ENCODE measurements around the gene SND1.
"Not testable (repeated sequence)": the region's sequence is repeated elsewhere in the genome, so short reads cannot be mapped to it uniquely, and the experiment has no call there.

SND1 gene

GRCh38 chr7:127831318-127832219 lies 179.6 kb downstream of the SND1 start:
- DNase-seq (ENCODE audit: low spot score): no peak

DNA sequence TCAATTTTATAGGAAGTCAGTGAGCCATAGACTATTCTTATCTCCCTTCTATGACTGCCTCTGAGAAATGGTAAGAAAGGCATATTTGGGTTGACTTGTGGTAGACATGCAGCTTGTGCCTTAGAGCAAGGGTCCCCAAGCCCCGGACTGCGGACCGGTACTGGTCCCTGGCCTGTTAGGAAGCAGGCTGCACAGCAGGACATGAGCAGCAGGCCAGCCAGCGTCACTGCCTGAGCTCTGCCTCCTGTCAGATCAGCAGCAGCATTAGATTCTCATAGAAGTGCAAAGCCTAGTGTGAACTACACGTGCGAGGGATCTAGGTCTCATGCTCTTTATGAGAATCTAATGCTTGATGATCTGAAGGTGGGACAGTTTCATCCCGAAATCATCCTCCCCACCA lies 180.6 kb downstream of the SND1 start:
- DNase-seq (ENCODE audit: low spot score): no peak

GRCh38 chr7:127833641-127834040 lies 181.6 kb downstream of the SND1 start:
- no peak for DNase-seq (ENCODE audit: low spot score)

DNA sequence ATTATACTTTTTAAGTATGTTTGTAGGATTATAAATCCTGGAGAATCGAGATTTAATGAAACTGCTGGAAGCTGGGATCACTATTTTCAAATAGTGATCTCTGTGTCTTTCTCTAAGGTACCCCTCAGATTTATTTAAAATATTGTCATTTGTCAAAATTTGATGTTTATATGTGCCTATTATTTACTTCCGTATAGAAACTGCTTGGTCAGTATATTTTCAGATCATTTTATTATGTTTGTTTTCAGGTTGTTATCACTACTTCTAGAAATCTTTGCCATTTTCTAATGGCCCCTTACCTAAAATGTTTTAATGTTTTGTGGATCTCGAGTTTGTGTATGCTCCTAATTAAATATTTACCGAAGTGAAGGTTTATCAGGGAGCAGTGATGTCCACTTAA lies 183.7 kb downstream of the SND1 start:
- DNase-seq (ENCODE audit: low spot score): no peak

DNA sequence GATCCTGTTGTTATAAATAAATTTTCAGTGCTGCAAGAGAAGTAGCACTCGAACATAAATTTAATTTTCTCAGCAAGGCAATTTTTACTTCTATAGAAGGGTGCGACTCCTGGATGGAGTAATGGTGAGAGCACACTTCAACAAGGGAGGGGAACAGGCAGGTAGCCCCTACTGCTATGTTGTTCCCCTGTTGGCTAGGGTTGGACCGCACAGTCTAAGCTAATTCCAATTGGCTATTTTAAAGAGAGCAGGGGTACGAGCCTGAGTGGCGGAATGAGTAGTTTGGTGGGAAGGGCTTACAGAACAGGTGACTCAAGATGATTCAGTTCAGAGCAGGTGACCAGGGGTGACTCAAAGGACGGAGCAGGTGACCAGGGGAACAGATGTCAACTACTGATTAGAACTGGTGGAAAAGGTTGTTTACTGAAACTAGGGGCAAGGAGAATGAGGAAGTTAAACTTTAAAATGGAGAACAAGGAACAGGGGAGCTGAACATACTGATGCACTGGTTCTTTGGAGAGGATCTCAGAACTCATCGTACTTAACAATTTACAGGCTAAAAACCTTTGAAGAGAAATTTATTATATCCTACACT lies 185.9 kb downstream of the SND1 start:
- not testable (repeated sequence) for DNase-seq (ENCODE audit: low spot score)

DNA sequence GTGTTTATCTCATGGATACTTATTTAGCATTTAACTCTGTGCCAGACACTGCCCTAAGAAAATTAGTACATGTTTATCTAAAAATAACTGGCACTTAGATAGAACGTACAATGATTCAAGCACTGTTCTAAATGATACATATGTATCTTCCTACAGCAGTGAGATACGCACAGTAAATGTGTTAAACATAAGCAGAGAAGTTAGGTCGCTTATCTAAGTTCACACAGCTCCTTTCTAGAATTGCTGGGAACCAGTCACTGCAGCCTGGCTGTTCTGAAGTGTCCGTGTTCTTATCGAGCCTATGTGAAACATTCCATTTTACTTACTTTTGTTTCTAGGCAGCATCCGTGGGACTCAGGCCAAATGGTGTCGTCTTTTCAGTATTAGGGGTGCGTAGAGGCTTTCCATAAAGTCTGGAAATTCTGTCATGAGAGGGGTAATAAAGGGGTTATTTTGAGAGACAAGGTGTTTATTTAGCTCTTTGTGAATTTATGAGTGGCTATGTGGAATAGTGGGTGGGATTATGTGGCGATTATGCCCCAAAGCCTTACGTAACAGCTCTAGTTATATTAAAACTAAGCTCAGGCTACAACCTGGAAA lies 186.9 kb downstream of the SND1 start:
- DNase-seq (ENCODE audit: low spot score): no peak

- DNase-seq (ENCODE audit: low spot score): no peak
Observed at GRCh38 chr7:127840226-127840951, 188.4 kb downstream of the SND1 start.

DNA sequence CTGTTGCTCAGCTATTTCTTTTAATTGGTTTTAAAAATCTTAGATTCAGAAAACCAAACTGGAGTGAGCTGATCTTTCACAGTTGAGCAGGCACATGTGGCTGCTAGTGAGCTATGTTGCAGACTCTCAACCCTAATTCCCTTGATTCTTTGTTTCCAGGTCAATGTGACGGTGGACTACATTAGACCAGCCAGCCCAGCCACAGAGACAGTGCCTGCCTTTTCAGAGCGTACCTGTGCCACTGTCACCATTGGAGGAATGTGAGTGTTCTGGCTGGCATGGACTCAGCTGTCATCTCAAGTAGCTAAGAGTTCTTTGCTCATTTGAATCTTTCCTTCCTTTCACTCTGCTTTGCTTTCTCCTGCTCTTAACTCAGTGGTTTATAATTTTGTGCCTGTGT lies 192.2 kb downstream of the SND1 start:
- DNase-seq (ENCODE audit: low spot score): no peak

- no peak for DNase-seq (ENCODE audit: low spot score)
Observed at GRCh38 chr7:127844707-127845331, 192.8 kb downstream of the SND1 start.

DNA sequence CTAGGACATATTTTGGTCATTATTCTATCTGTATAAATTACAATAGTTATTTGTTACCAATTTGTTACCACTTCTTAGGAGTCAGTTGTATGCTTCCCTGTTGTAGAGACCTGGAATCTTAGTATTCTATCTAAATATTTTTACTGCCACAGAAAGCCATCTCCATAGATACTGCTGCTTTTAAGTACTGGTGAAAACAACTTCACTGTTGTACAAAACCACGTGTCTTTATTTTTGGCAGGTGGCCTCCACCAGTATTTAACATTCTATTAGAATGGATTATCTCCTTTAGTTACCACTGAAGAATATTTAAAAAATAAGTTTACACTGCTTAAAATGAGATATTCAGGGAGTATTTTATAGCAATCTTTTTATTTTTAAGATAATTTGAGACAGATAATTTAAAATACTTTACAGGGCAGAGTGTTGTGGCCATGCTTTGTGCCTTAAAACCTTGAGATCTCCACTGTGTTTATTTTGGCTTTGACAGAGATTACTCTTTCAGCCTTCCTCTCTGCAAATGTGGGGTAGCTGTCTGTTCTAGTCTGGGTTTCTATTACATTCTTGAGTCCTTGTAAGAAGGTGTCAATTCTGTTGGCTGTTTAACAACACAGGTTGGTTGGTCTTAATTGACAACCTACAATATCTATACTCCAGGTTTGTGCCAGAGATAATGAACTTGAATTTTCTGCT lies 193.7 kb downstream of the SND1 start:
- no peak for DNase-seq (ENCODE audit: low spot score)

DNA sequence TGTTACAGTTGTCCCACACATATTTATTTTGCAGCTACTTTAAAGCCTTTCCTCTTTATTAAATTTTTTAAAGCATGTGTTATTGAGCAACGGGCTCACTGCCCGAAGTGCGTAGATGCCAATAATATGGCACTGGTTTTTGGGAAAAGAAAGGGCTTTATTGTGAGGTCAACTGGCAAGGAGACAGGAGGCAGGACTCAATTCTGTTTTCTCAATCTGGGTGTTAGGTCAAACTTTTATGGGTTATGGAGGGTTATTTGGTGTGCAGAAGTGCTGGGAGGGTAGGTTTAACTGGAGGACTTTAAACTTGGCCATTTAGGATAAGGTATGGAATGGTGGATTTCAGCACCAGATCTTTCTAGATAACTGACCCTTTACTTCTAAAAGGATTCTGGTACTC lies 195.6 kb downstream of the SND1 start:
- DNase-seq (ENCODE audit: low spot score): no peak

- DNase-seq (ENCODE audit: low spot score): no peak
Observed at GRCh38 chr7:127848241-127848640, 196.2 kb downstream of the SND1 start.

- DNase-seq (ENCODE audit: low spot score): no peak
Observed at GRCh38 chr7:127850195-127850594, 198.2 kb downstream of the SND1 start.

DNA sequence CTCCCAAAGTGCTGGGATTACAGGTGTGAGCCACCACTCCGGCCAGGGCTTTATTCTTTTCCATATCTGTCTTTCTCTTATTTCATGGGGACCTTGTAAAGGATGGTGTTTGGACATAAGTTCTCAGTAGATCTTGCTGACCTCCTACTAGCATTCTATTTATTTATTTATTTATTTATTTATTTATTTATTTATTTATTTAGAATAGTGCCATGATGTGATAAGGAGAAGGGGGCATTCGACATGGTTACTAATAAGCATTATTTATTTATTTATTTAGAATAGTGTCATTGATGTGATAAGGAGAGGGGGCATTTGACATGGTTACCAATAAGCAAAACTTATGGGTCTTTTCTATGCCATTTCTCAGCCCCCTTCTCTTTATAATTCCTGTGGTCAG lies 202.4 kb downstream of the SND1 start:
- DNase-seq (ENCODE audit: low spot score): no peak

- no peak for DNase-seq (ENCODE audit: low spot score)
Observed at GRCh38 chr7:127857464-127857841, 205.5 kb downstream of the SND1 start.

- DNase-seq (ENCODE audit: low spot score): no peak
Observed at GRCh38 chr7:127858091-127858914, 206.3 kb downstream of the SND1 start.

- DNase-seq (ENCODE audit: low spot score): no peak
Observed at GRCh38 chr7:127858915-127859189, 206.9 kb downstream of the SND1 start.

- DNase-seq (ENCODE audit: low spot score): no peak
Observed at GRCh38 chr7:127859330-127859729, 207.3 kb downstream of the SND1 start.

DNA sequence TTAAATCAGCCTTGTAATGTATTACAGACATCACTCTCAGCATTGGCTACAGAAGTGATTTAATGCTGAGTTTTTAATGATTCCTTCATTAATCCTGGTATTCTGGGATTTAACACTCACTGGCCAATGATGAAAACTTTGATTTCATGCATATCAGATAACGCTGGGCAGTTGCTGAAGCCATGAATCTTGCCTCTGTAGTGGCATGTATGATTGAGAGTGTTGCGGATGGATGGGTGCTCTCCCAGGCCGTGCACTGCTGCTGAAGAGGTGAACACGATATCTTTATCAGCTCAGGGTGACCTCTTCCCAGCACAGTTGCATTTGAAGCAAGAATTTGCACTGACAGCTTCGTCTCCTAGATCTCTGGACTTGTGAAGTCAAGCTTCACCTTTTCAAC lies 210.5 kb downstream of the SND1 start:
- DNase-seq (ENCODE audit: low spot score): no peak

GRCh38 chr7:127863082-127863481 lies 211.1 kb downstream of the SND1 start:
- DNase-seq (ENCODE audit: low spot score): no peak

DNA sequence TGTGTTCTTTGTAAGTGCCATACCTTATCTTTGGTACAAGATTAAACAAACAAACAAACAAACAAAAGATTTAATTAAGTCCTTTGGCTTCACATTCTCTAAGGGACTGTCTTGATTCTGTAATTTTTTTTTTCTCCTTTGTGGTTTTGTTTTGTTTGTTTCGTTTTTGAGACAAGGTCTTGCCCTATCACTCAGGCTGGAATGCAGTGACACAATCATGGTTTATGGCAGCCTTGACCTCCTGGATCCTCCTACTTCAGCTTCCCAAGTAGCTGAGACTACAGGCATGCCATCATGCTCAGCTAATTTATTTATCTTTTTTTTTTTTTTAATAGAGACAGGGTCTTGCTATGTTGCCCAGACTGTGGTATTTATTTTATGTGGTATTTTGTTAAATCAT lies 213.5 kb downstream of the SND1 start:
- DNase-seq (ENCODE audit: low spot score): no peak
